ENCODE data around the gene TTYH1. TPM values are rescaled to one million over a fixed set of nuclear protein-coding genes. Genes with fewer than 3 reads are reported as not detected.

TTYH1 gene
- total RNA-seq, 1 donor from 2014 or later: not detected

DNA sequence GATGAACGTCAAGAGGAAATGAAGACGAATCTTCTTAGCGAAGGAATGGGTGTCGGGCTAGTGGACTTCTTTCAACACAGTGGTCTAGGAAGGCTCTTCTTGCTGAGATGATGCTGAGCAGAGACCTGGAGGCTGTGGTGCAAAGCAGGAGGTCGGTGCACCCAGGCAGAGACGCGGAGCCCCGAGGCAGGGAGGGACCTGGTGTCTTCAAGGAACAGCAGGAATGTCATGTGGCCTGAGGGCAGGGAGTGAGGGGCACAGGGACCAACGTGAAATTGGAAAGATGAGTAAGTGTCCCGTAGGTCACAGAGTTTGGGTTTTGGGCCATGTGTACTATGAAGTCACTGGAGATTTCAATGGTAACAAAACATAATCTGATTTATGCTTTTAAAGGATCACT lies 69.2 kb downstream of the TTYH1 start:
- peaks cover 5% of the 10 kb centered on the region for H3K4me1 Mint-ChIP-seq (ENCODE audit: low read depth)
- H3K4me3 Mint-ChIP-seq (ENCODE audit: unreplicated experiment): no peak overlapping the region
- H3K36me3 Mint-ChIP-seq (ENCODE audit: low read depth): no peaks in the 10 kb centered on the region
- TF ChIP-seq CTCF (IDR thresholded peaks at IDR 0.05): no peak
- H3K27ac Mint-ChIP-seq (ENCODE audit: unreplicated experiment): no peak overlapping the region
- no peaks in the 10 kb centered on the region for H3K9me3 Mint-ChIP-seq (ENCODE audit: low read depth)
- H3K27me3 Mint-ChIP-seq (ENCODE audit: low read depth): peaks cover 26% of the 10 kb centered on the region
- DNase-seq (ENCODE audit: low spot score): no peak

DNA sequence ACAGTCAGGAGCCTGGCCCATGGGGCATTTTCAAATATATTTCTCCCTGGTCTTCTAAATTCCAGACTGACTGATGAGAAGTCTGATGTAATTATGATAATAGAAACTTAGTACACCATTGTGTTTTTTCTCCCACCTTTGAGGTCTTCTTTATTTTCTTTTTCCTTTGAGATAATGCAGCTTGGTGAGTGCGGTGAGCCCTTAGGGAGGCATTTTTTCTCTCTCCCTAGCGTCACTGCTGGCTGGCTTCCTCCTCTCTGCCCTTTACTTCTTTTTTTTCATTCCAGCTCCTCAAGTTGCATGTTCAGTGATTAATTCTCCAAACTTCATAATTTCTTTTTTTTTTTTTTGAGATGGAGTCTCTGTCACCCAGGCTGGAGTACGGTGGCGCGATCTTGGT lies 70.6 kb downstream of the TTYH1 start:
- TF ChIP-seq CTCF (IDR thresholded peaks at IDR 0.05): no peak
- Mint-ChIP-seq H3K27ac (ENCODE audit: unreplicated experiment) (no peak overlapping the region), H3K36me3 (ENCODE audit: low read depth) (no peaks in the 10 kb centered on the region), H3K27me3 (ENCODE audit: low read depth) (peaks cover 34% of the 10 kb centered on the region), H3K9me3 (ENCODE audit: low read depth) (no peaks in the 10 kb centered on the region), H3K4me1 (ENCODE audit: low read depth) (peaks cover 5% of the 10 kb centered on the region), H3K4me3 (ENCODE audit: unreplicated experiment) (no peak overlapping the region)
- DNase-seq (ENCODE audit: low spot score): no peak

Other genes starting within 250 kb of the TTYH1 start
- 0.73 to 3.7 TPM (median 3.2 TPM) in 3 replicates for gene TMC4, start 242.3 kb upstream of the TTYH1 start, total RNA-seq
- 71.4 to 83.8 TPM (median 76.6 TPM) in 3 replicates for gene MBOAT7, start 225.9 kb upstream of the TTYH1 start, total RNA-seq
- 39.6 to 46.2 TPM (median 40.5 TPM) in 3 replicates for gene TSEN34, start 224.2 kb upstream of the TTYH1 start, total RNA-seq
- gene RPS9, start 214.6 kb upstream of the TTYH1 start, total RNA-seq: 689 to 819 TPM (median 699 TPM) in 3 replicates
- not detected in 3 replicates for gene LILRB3, start 192.5 kb upstream of the TTYH1 start, total RNA-seq
- not detected in 3 replicates for gene LILRA6, start 172.7 kb upstream of the TTYH1 start, total RNA-seq
- gene LILRB5, start 158.2 kb upstream of the TTYH1 start, total RNA-seq: not detected in 3 replicates
- not detected in 3 replicates for gene LILRB2, start 134.4 kb upstream of the TTYH1 start, total RNA-seq
- not detected in 3 replicates for gene LILRA5, start 102.3 kb upstream of the TTYH1 start, total RNA-seq
- gene LILRA4, start 76.3 kb upstream of the TTYH1 start, total RNA-seq: not detected in 3 replicates
- not detected in 3 replicates for gene LAIR1, start 50.5 kb upstream of the TTYH1 start, total RNA-seq
- 110 to 166 TPM (median 116 TPM) in 3 replicates for gene LENG8, start 33.7 kb downstream of the TTYH1 start, total RNA-seq
- gene LENG9, start 48.3 kb downstream of the TTYH1 start, total RNA-seq: 10.2 to 14.8 TPM (median 13.2 TPM) in 3 replicates
- 62.9 to 66.4 TPM (median 66.4 TPM) in 3 replicates for gene CDC42EP5, start 57.8 kb downstream of the TTYH1 start, total RNA-seq
- gene LAIR2, start 87.4 kb downstream of the TTYH1 start, total RNA-seq: not detected in 3 replicates
- not detected in 3 replicates for gene LILRA2, start 158.3 kb downstream of the TTYH1 start, total RNA-seq
- not detected in 3 replicates for gene LILRA1, start 178.2 kb downstream of the TTYH1 start, total RNA-seq
- not detected in 3 replicates for gene LILRB1, start 215.0 kb downstream of the TTYH1 start, total RNA-seq
- not detected in 3 replicates for gene LILRB4, start 247.5 kb downstream of the TTYH1 start, total RNA-seq